GM18519 (cell line): ENCODE results near the gene CCNJ.
"Not testable (repeated sequence)": the region's sequence is repeated elsewhere in the genome, so short reads cannot be mapped to it uniquely, and the experiment has no call there.

Experiments used
- ATAC-seq: cut with Tn5 transposase; IDR thresholded peaks from one replicate; pipeline ENCODE4 v1.9.1; 2021; ENCODE audit warnings: mild to moderate bottlenecking, moderate library complexity; ENCODE audit not compliant: unreplicated experiment, low FRiP score

CCNJ gene, protein sequence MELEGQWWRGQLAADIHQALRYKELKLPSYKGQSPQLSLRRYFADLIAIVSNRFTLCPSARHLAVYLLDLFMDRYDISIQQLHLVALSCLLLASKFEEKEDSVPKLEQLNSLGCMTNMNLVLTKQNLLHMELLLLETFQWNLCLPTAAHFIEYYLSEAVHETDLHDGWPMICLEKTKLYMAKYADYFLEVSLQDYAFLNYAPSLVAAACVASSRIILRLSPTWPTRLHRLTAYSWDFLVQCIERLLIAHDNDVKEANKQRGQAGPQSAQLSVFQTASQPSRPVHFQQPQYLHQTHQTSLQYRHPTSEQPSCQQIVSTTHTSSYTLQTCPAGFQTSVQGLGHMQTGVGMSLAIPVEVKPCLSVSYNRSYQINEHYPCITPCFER

DNA sequence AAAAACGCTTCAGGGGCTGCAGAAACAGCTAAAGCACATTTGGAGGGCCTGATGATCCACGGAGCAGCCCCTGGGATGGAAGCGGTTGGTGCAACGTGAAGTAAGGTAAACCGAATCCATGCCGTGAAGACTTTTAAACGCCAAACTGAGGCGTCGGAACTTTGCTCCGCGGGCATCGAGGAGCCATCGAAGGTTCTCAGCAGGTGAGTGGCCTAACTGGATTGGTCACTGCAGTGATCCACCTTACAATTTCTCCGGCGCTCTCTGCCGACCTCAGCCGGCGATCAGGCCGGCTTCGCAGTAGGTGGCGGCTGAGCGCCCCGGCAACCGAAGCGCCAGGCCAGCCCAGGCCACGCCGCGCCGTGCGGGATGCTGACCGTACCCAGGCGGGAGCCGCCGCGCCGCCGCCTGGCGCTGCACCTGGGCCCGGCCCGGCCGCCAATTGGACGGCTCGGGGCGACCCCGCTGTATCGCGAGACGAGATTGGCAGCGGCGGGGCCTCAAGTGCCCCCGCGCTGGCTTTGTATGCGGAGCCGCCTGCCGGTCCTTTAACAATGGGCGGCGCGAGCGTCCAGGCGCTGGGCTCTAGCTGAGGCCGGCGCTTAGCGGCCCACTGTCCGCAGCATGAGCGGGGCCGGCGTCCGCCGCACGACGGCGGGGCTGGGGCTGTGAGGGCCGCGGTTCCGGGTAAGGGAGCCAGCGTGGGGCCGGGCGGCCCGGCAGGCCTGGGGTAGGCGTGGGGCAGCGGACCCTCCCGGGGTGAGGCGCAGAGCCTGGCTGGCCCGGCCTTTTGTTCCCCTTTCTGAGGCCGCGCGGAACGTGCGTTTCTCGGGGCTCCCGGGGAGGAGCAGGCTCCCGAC lies at the start of gene CCNJ:
Gene CCNJ, plus strand, starts transcription at position 551 of the 860 bp plus-strand sequence. CDS start 811 bp downstream, outside the sequence.
- ATAC-seq = peak; percentile 82

DNA sequence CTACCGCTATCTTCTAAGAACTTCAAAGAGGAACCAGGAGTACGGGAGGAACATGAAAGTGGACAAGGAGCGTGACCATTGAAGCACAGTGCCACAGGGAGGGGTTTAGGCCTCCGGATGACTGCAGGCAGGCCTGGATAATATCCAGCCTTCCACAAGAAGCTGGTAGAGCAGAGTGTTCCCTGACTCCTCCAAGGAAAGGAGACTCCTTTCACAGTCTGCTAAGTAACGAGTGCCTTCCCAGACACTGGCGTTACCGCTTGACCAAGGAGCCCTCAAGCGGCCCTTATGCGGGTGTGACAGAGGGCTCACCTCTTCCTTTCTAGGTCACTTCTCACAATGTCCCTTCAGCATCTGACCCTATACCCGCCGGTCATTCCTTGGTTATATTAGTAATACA lies 49.0 kb upstream of the CCNJ start:
- ATAC-seq = not testable (repeated sequence)

DNA sequence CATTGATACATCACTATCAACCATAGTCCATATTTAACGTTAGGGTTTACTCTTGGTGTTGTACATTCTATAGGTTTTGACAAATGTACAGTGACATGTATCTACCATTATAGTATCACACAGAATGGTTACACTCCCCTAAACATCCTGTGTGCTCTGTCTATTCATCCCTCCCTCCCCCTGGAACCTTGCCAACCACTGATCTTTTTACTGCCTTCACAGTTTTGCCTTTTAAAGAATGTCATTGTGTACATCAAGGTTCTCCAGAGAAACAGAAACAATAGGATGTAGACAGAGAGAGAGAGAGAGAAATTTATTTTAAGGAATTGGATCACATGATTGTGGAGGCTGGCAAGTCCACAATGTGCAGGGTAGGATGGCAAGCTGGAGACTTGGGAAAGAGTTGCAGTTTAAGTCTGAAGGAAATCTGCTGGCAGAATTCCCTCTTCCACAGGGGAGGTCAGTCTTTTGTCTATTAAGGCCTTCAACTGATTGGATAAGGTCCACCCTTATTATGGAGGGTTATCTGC lies 45.1 kb upstream of the CCNJ start:
- no peak for ATAC-seq

DNA sequence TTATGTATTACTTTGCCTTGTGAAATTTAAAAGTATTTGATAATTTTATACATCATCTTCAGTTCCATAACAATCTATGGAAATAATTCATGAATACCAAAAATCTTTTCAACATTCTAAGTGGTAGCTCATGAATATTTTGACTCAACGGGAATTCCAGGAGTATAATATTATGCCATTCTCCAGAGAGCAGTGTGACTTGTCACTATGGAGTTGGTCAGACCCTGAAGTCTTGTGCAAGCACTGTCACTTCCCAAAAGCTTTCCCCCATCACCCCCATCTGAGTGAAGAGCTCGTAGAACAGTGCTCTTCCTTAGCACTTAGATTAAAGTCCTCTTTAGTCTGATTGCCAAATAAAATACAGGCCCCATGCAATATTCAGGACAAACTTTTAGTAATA lies 29.4 kb upstream of the CCNJ start:
- ATAC-seq = no peak

DNA sequence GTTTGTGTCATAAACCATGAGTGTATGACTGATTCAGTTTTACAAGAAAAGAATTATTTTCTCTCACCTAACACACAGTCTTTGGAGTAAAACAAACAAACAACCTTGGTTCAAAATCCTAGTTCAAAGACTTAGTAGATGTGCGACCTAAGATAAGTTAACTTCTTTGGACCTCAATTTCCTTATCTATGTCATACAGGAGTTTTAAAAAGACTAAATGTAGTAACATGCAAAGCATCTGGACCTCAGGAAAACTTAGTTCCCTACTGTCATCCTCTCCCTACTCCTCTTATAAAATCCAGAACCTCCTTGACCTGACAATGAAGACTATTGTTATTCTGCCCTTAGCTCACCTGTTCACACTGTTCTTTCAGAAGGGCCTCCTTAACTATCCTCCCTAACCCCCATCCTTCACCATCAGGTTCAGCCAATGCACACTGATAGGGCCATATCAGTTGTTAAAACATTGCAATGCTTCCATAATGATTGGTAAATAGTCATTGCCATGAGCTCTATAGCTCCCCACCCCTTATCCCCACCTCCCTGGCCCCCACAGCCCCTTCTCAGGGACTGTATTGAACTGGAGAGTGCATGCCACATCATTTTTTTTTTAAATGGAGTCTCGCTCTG lies 28.8 kb upstream of the CCNJ start:
- ATAC-seq = no peak

DNA sequence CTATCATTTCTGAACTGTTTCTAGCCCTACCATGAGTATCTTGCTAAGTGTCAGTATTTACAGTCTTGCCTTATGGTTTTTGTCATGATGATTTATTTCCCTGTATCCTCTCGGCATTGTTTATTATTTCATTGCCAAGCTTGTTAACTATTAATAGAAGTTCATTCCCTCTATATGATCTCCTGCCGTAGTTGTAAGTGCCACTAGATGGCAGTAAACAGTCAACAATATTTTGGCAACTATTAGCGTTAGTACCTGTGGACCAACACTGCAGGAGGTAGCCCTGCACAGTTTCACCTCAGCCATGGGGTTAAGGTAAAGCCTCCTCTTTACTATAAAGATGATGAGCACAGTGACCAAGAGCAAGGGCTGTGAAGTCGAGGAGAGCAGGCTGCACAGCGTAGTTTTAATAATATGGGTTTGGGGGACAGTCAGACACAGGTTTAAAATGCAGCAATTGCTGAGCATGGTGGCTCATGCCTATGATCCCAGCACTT lies 26.1 kb upstream of the CCNJ start:
- peak; percentile 54 for ATAC-seq

DNA sequence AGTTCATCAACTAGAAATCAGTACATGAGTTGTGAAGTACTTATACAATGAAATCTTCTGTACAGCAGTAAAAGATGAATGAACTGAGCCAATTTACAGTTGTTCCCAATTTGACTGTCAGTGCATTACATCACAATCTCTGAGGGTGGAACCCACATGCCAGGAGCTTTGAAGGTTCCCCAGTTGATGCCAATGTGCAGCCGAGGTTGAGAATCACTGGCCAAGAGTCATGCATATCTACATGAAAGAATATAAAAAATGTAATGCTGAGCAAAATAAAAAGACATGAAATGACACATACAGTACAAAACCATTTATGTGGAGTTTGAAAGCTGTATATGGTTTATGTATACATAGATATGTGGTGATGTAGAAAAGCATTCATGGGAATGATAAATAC lies 22.1 kb upstream of the CCNJ start:
- ATAC-seq = no peak

DNA sequence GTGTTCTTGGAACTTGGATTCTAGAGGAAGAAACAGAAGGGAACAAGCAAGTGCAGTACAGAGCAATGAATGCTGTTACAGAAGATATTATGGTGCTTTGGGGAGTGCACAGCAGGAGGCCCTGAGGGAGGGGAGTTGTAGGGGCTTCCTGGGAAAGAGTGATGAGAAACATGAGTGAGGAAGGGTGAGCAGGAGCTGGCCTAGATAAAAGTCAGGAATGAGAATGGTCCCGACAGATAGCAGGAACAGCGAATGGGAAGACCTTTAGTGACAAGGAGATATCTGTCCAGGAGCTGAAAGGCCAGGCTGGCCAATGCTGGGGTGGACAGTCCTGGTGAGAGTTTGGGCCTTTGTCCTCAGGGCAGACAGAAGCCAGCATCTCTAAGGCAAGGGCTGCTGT lies 20.6 kb upstream of the CCNJ start:
- ATAC-seq = no peak

DNA sequence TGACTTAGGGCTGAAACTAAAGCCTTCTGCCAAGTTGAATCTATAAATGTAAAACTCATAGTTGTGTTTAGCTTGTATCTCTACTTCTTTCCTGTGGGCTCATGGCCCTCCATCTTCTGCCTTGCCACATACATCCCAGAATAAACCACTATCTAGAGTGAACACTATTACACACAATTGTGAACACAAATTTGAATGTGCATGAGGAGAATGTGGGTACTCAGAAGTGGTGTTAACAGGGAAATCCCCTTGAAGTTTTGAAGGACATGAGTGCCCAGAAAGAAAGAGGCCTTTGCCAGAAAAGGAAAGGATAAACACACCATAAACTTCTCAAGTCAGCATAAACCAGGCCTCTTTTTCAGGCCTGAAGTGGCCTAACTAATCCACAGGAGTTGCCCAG lies 20.2 kb upstream of the CCNJ start:
- ATAC-seq = no peak

DNA sequence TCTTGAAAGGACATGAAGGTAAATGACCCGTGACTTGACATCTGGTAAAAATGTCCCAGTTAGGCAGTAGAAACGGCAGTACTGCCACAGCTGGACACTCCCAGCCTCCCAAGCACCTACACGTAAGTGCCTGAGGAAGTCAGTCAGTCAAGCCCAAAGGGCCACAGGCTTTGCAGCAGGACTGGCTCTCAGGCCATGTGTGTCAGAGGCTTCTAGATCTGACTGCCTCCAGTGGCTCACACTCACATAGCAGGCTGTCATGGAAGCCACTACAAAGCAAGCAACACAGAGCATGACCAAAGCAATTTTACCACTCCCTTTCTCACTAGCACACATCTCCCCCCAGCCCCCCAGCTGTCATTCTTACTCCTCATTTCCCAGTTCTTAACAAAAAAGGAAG lies 17.8 kb upstream of the CCNJ start:
- ATAC-seq = peak; percentile 51

DNA sequence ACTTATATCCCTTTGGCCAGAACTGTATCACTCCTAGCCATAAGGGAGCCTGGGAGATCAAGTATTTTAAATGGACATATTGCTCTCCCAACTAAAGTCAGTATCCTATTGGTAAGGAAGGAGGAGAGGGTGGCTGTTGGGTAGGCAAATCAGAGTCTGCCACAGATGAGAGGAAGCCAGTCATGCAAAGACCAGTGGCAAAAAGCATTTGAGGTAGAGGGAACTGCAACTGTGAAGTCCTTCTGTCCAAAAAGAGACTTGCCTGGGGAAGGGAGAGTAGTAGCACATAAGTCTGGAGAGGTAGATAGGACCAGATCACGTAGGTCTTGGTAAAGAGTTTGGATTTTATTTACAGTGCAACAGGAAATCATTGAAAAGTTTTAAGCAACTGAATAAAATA lies 8.8 kb upstream of the CCNJ start:
- ATAC-seq = no peak

DNA sequence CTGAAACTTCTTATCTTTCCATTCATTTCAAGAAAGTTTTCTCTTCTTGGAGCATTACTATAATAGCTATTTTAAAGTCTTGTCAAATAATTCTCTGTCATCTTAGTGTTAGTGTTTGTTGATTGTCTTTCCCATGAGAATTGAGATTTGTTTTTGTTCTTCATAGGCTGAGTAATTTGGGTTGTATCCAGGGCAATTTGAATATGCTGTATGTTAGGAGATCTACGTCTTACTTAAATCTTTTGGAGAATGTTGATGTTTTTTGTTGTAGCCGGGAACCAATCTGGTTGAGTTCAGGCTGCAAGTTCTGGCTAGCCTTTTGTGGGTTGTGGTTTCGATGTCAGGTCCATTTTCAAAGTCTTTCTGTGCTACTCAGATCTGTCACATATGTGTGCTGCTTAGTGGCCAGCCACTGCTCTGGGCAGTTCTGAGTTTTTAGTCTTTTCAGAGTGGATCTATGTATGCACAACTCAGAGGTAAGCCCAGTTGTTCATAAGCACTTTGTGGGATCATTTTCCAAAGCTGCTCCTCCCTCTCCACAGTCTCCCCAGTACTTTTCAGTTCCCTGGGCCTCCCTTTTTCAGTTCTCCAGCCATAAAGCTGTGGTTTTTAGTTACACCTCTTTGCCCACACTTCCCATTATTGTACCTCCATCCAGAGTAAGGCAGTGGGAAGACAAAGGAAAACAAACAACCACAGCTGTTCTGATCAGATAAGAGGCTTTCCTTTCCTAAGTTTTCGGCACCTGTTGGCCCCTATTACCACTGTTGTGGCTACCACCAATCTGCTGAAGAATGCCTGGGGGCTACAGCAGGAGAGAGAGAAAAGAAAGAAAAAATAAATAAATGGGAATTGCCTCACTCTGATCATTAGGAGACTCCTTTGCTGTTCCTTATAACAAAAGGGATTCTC lies 4.7 kb upstream of the CCNJ start:
- ATAC-seq = no peak

DNA sequence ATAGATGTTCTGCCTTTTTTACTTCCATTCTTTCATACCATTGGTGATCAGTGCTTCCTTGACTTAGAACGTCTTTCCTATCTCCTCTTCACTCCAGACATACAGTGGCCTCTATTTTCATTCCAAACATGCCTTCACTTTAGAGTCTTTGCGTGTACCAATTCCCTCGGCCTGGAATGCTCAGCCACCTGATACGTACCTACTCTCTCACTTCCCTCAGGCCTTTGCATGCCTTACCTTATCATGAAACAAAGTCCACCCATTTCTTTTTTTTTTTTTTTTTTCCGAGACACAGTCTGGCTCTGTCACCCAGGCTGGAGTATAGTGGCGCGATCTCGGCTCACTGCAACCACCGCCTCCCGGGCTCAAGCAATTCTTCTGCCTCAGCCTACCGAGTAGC lies 2.2 kb upstream of the CCNJ start:
- no peak for ATAC-seq

DNA sequence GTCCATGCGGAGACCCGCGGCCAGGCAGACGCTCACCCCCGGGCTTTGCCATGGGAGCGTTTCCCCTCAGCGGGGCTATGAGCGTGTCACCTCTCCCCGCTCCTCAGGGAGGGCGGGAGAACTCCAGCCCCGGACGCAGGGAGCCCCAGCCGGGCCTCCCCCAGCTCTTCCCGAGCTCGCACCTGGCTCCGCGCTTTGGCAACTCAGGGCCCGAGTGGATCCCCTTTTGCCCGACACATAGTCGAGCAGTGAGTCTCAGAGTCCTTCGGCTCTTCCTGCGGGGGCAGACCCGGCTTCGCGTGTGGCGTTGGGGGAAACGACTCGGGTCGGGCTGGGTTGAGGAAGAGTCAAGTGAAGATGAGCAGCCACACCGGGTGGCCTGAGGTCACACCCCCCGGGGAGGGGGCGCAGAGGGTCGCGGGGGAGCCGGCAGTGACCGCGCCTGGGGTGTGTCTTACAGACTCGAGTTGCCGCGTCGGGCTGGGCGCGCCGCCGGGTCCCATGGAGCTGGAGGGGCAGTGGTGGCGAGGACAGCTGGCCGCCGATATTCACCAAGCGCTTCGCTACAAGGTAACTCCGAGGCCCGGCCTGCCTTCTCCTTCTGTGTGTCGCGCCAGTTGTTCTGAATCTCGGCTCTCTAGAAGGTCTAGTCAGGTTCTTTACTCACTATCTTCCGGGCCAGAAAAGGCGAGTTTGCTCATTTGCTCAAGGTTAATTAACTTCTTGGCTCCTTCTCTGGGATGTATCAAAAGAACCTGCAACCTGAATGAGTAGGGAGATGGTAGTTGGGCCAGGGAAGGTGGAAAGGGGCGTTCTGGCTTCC lies 721 bp downstream of the CCNJ start:
- peak; percentile 9 for ATAC-seq

DNA sequence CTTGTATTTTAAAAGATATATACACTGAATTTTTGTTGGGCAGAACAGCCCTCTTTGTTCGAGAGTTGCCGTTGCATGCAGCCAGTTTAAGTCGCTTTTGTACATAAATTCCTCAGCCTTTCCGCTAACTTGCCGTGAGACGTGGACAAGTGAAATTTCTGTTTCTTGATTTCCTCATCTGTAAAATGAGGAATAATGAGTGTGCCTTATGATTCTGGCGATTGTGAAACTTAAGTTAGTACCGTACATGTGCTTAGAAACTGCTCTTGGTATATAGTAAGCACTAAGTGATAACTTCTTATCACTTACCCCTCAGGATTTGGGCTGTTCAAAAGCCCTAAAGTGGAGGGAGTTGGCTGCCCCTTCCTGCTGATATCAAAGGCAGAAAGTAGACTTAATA lies 1.4 kb downstream of the CCNJ start:
- no peak for ATAC-seq

DNA sequence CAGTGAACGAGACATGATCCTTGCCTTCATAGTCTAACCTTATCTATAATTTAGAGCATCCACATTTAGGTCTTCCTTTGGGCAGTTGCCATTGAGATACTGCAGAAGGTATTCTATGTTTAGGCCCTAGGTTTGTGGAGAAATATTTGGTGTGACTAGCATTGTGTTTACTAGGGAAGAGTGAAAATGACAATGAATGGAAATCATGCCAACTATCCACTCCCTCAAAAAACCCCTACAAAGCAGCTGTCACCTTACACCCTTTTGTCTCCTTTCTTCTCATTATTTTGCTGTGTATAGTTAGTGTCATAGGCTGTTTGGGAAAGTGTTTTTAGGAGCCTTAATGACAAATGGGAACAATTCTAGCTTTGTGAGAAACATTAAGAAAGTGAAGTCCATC lies 3.2 kb downstream of the CCNJ start:
- no peak for ATAC-seq

DNA sequence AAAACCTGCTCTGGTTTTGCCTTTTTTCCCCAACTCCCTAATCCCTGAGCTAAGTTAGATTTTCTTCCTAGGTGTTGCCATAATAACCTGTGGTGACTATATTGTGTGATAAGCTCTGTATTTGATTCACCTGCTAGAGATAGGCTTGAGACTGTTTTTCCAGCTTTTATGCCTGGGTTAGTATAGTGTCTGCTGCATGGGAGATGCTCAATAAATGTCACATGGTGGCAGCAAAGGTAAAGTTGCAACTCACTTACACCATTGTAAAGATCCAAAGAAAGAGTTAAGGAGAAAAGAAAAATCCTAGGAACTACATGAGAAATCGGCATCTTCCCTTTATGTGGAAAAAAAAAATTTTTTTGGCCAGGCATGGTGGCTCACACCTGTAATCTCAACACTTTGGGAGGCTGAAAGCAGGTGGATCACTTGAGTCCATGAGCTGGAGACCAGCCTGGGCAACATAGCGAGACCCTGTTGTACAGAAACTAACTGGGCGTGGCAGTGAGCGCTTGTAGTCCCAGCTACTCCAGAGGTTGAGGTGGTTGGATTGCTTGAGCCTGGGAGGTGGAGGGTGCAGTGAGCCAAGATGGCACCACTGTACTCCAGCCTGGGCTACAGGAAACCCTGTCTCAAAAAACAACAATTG lies 3.7 kb downstream of the CCNJ start:
- no peak for ATAC-seq

DNA sequence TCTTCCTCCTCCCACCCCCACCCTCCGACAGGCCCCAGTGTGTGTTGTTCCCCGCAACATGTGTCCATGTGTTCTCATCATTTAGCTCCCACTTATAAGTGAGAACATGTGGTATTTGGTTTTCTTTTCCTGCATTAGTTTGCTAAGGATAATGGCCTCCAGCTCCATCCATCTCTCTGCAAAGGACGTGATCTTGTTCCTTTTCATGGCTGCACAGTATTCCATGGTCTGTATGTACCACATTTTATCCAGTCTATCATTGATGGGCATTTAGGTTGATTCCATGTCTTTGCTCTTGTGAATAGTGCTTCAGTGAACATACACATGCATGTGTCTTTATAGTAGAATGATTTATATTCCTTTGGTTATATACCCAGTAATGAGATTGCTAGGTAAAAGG lies 4.5 kb downstream of the CCNJ start:
- ATAC-seq = not testable (repeated sequence)

DNA sequence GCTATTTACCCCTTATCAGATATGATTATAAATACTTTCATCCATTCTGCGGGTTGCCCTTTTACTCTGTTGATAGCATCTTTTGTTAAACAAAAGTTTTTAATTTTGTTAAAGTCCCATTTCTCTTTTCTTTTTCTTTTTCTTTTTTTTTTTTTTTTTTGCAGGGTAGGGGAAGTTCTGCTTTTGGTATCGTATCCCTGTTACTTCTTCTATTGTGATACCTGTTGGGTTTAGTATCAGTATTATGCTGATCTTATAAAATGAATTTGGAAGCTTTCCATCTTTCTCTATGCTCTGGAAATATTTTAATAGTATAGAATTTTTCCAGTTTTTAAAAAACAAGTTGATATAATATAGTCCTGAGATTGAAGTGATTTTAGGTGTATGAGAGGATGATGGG lies 6.0 kb downstream of the CCNJ start:
- no peak for ATAC-seq
